NCI-H2196 (cell line): Measurements from ENCODE around the gene SLC6A7.

ENCODE experiments used
- DNase-seq: peaks from one replicate; lab custom pipeline; 2025; ENCODE audit not compliant: unreplicated experiment; lab: John Stamatoyannopoulos, UW

SLC6A7 gene

GRCh38 chr5:150256410-150257064 lies 66.7 kb downstream of the SLC6A7 start:
- no peak for DNase-seq

- DNase-seq = no peak
Observed at GRCh38 chr5:150257424-150257823, 67.6 kb downstream of the SLC6A7 start.

GRCh38 chr5:150258130-150258529 lies 68.3 kb downstream of the SLC6A7 start:
- DNase-seq = no peak
